ENCODE data around the gene TARDBP. TPM values are rescaled to one million over a fixed set of nuclear protein-coding genes. Genes with fewer than 3 reads are reported as not detected.
"Not testable (repeated sequence)": the region's sequence is repeated elsewhere in the genome, so short reads cannot be mapped to it uniquely, and the experiment has no call there.

The TARDBP gene
- total RNA-seq, 4 donors from 2014 or later = 118 to 265 (median 172) TPM

DNA sequence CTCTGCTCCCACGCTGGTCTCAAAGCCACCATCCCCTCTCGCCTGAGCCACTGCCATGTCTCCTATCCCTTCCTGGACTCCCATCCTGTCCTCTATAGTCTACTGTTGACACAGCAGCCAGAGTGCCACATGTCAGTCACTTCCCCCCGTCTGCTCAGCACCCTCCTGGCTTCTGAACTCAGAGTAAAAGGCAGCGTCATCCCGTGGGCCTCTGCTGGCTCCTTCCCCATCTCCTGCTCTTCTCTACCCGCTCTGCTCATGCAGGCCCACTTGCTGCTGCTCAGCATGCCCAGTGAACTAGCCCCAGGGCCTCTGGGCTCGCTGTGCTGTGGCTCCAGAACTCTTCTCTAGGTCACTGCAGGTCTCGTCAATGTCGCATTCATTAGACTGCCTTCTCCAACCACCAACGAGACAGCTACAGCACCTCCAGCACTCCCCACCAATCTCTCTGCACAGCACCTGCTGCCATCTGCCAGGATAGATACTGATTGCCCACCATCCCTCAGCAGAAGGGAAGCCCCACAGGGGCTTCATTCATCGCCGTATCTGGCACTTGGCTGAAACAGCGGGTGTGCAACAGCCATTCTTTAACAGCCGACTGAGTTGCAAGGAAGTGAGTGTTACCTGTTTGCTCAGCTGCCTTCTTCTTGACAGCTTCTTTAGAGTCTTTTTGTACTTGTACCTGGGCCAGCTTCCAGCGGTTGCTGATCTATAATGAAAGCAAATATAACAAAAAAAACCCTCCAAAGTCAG lies 59.2 kb downstream of the TARDBP start:
- DNase-seq = no peak
- H3K4me1 ChIP-seq = no peaks in the 10 kb centered on the region
- H3K36me3 ChIP-seq = peaks cover 88 to 92% of the 10 kb centered on the region in 2 donors
- H3K9me3 ChIP-seq = no peaks in the 10 kb centered on the region
- TF ChIP-seq CTCF (IDR thresholded peaks at IDR 0.05) (no peak), POLR2A (IDR thresholded peaks at IDR 0.05) (no peak)
- no peaks in the 10 kb centered on the region for H3K27me3 ChIP-seq
- H3K27ac ChIP-seq = no peak overlapping the region
- no peak overlapping the region for H3K4me3 ChIP-seq (replicated peaks in 1 of 3)
- intact Hi-C loops (cut with DNase I) = no loop called here
- 81 to 84% methylated on average over 15 of the region's 15 CpGs for WGBS, 2 donors

- Histone ChIP-seq H3K4me1 (no peaks in the 10 kb centered on the region), H3K36me3 (peaks cover 92 to 93% of the 10 kb centered on the region in 2 donors), H3K27ac (no peak overlapping the region), H3K27me3 (no peaks in the 10 kb centered on the region), H3K9me3 (no peaks in the 10 kb centered on the region), H3K4me3 (replicated peaks in 1 of 3) (no peak overlapping the region)
- intact Hi-C loops (cut with DNase I) = no loop called here
- 76 to 79% methylated on average over 13 of the region's 13 CpGs for WGBS, 2 donors
- TF ChIP-seq POLR2A (IDR thresholded peaks at IDR 0.05) (no peak), CTCF (IDR thresholded peaks at IDR 0.05) (no peak)
- no peak for DNase-seq
Measured at GRCh38 chr1:11072216-11072917, 59.9 kb downstream of the TARDBP start.

DNA sequence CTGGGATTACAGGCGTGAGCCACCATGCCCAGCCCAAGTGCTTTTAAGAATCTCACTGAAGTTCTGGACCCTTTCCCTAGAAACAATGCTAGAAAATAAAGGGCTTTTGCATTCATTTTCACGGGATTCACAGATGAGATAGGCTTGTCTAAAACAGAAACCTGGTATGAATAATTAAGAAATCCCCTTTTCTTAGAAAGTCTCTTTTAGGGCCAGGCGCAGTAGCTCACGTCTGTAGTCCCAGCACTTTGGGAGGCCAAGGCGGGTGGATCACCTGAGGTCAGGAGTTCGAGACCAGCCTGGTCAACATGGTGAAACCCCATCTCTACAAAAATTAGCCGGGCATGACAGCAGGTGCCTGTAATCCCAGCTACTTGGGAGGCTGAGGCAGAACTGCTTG lies 60.9 kb downstream of the TARDBP start:
- H3K36me3 ChIP-seq = peaks cover 89 to 90% of the 10 kb centered on the region in 2 donors
- H3K27me3 ChIP-seq; H3K4me1 ChIP-seq; H3K9me3 ChIP-seq; intact Hi-C loops (cut with DNase I); DNase-seq; H3K27ac ChIP-seq; H3K4me3 ChIP-seq (replicated peaks in 1 of 3): not testable (repeated sequence)
- 92 to 94% methylated on average over 7 of the region's 7 CpGs for WGBS, 2 donors

Other genes starting within 250 kb of the TARDBP start
- 10 to 100 TPM in 3 of 4 donors, 1 to 10 TPM in 1; 5.2 to 38.5 (median 18.7) TPM for gene CASZ1, start 216.0 kb upstream of the TARDBP start, total RNA-seq
- not detected for gene MASP2, start 34.6 kb downstream of the TARDBP start, total RNA-seq
- 10 to 100 TPM; 17.1 to 40.2 (median 25.0) TPM for gene SRM, start 47.4 kb downstream of the TARDBP start, total RNA-seq
- gene EXOSC10, start 87.2 kb downstream of the TARDBP start, total RNA-seq = 10 to 100 TPM; 41.1 to 60.7 (median 51.6) TPM
- 1 to 10 TPM in 1 of 4 donors, under 1 TPM in 3; 0.33 to 4.6 (median 0.38) TPM for gene ANGPTL7, start 176.7 kb downstream of the TARDBP start, total RNA-seq
- 10 to 100 TPM; 37.8 to 46.4 (median 43.9) TPM for gene MTOR, start 249.9 kb downstream of the TARDBP start, total RNA-seq